Nephron progenitor cell (in vitro differentiated cells): Measurements from ENCODE around the gene UCHL3.

Experiments used
- DNase-seq: peaks from one replicate; pipeline ENCODE4 v3.0.0; 2021
- H3K27ac Mint-ChIP-seq: 2 replicates; pipeline ENCODE4 v1.8.0; 2021; ENCODE audit warnings: mild to moderate bottlenecking, moderate library complexity, mixed read lengths
- H3K27me3 Mint-ChIP-seq: 2 replicates; pipeline ENCODE4 v1.8.0; 2021; ENCODE audit warnings: mild to moderate bottlenecking, low read depth, mixed read lengths; ENCODE audit not compliant: poor library complexity
- H3K36me3 Mint-ChIP-seq: 2 replicates; pipeline ENCODE4 v1.8.0; 2021; ENCODE audit warnings: low read depth, mixed read lengths
- H3K4me1 Mint-ChIP-seq: 2 replicates; pipeline ENCODE4 v1.8.0; 2021; ENCODE audit warnings: mixed read lengths
- H3K4me3 Mint-ChIP-seq: 2 replicates; pipeline ENCODE4 v1.8.0; 2021; ENCODE audit warnings: mild to moderate bottlenecking, moderate library complexity, mixed read lengths
- H3K9me3 Mint-ChIP-seq: 2 replicates; pipeline ENCODE4 v1.8.0; 2021; ENCODE audit warnings: mild to moderate bottlenecking, moderate library complexity, mixed read lengths
- CTCF ChIP-seq: fragments of 200-600 bp; sonication (generic); IDR thresholded peaks from 2 replicates; pipeline ENCODE4 v1.5.0; 2021; ENCODE audit warnings: antibody characterized with exemption

The UCHL3 gene

DNA sequence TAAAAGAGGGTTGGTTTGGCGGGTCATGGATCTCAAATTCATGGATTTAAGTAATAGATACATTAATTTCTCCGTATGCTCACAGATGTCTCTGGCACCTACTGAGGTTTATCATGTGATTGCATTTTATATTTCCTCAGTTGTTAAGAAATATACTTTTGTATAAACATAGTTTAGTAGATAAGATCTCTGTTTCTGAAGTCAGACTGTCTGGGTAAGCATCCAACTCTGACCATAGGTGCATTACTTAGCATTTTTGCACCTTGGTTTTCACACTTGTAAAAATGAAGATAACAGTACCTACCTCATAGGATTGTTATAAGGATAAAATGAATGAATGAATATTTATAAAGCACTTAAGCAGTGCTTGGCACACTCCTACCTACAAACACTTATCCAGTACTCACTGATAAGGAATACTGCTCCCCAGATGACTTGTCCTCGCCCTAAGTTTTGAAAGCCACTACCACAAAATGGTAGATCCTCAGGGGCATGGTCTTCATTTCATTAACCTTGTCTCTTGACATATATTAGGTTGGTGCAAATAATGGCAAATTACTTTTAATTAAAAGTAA is 38.5 kb upstream of the UCHL3 start:
- Mint-ChIP-seq H3K9me3 (no peaks in the 10 kb centered on the region), H3K27ac (no peak overlapping the region), H3K36me3 (no peaks in the 10 kb centered on the region), H3K27me3 (peaks cover 8% of the 10 kb centered on the region), H3K4me1 (no peaks in the 10 kb centered on the region), H3K4me3 (no peak overlapping the region)
- no peak for TF ChIP-seq CTCF
- DNase-seq, result no peak

GRCh38 chr13:75512253-75512652 is 37.3 kb upstream of the UCHL3 start:
- Mint-ChIP-seq H3K9me3 (no peaks in the 10 kb centered on the region), H3K4me1 (no peaks in the 10 kb centered on the region), H3K36me3 (no peaks in the 10 kb centered on the region), H3K4me3 (no peak overlapping the region), H3K27me3 (peaks cover 8% of the 10 kb centered on the region), H3K27ac (no peak overlapping the region)
- no peak for DNase-seq
- TF ChIP-seq CTCF, result no peak

- Mint-ChIP-seq H3K27ac (no peak overlapping the region), H3K4me3 (no peak overlapping the region), H3K27me3 (peaks cover 8% of the 10 kb centered on the region), H3K4me1 (no peaks in the 10 kb centered on the region), H3K36me3 (no peaks in the 10 kb centered on the region), H3K9me3 (peaks cover 7% of the 10 kb centered on the region)
- no peak for TF ChIP-seq CTCF
- no peak for DNase-seq
Observed at GRCh38 chr13:75513271-75513670, 36.3 kb upstream of the UCHL3 start.

DNA sequence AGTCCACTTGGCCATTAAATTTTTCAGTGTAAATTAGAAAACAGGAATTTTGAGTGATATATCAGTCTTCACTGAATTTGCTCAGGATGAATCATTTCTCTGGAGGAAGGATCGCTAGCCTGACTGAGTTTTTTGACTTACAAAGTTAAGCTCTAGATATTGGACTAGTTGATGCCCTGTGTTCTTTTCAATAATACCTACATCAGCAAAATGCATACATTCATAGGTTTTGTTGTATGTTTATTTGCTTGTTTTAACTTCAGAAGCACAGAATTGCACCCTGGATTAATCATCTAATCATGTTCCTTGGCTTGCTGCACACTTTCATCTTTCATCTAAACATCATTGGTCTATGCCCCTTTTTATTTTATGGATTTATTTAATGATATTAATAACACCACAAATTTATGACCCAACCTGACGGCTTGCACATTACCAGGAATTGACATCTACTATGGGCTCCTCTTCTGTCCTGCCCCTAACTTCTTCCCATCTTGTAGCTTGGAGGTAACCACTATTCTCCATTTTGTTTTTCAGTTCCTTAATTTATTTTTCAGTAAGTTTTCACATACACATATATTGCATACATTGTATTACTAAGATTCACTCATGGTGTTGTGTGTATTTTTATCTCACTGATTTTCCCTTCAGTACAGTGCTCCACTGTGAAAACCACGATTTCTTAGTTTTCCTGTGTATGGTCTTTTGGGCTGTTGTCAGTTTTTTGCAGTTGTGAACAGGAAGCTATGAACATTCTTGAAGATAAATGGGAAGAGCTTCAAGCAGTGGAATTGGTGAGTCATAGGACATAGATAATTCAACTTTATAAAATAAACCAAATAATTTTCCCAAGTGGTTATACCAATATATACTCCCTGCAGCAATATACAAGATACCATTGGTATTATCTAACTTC is 35.3 kb upstream of the UCHL3 start:
- H3K27me3 Mint-ChIP-seq, result peaks cover 8% of the 10 kb centered on the region
- H3K9me3 Mint-ChIP-seq, result peaks cover 14% of the 10 kb centered on the region
- H3K36me3 Mint-ChIP-seq, result no peaks in the 10 kb centered on the region
- no peak for TF ChIP-seq CTCF
- no peaks in the 10 kb centered on the region for H3K4me1 Mint-ChIP-seq
- DNase-seq, result no peak
- no peak overlapping the region for H3K27ac Mint-ChIP-seq
- no peak overlapping the region for H3K4me3 Mint-ChIP-seq

DNA sequence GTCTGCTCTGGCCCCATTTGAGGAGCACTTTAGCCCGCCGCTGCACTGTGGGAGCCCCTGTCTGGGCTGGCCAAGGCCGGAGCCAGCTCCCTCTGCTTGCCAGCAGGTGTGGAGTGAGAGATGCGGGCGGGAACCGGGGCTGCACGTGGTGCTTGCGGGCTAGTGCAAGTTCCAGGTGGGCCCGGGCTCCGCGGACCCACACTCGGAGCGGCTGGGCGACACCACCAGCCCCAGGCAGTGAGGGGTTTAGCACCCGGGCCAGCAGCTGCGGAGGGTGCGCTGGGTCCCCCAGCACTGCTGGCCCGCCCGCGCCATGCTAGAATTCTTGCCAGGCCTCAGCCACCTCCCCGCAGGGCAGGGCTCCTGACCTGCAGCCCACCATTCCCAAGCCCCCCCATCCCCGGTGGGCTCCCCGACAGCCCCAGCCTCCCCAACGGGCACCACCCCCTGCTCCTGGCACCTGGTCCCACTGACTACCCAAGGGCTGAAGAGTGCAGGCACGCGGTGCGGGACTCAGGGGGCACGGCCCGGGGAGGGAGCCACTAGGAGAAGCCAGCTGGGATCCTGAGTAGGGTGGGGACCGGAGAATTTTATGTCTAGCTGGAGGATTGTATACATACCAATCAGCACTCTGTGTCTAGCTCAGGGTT is 31.0 kb upstream of the UCHL3 start:
- H3K4me1 Mint-ChIP-seq, result no peaks in the 10 kb centered on the region
- H3K9me3 Mint-ChIP-seq, result peaks cover 24% of the 10 kb centered on the region
- no peak overlapping the region for H3K27ac Mint-ChIP-seq

More for the DNA sequence above, 31.0 kb upstream of the UCHL3 start:
- Mint-ChIP-seq H3K4me3 (no peak overlapping the region), H3K36me3 (no peaks in the 10 kb centered on the region), H3K27me3 (no peaks in the 10 kb centered on the region)
- TF ChIP-seq CTCF, result no peak
- no peak for DNase-seq
